Hindlimb muscle (tissue), 1 donor: ENCODE results near the gene SALL4. TPM values are rescaled to one million over a fixed set of nuclear protein-coding genes. Genes with fewer than 3 reads are reported as not detected.

Source experiments
- DNase-seq: peaks from one replicate; pipeline ENCODE4 v3.0.0-alpha.2; 2013
- polyA plus RNA-seq: library from polyadenylated mRNA; unstranded; fragments of 120-200 nt; gene quantifications from one replicate; pipeline ENCODE4 v1.2.1, GENCODE V29; 2013; ENCODE audit not compliant: insufficient read length

Gene SALL4
- polyA plus RNA-seq, 1 donor = 1.0 TPM

GRCh38 chr20:51735728-51736600, 66.4 kb downstream of the SALL4 start:
- no peak for DNase-seq

GRCh38 chr20:51734876-51735720, 67.2 kb downstream of the SALL4 start:
- DNase-seq = no peak

- no peak for DNase-seq
These were observed 69.3 kb downstream of the SALL4 start for GRCh38 chr20:51733070-51733469.

Other genes with a start within 250 kb of the SALL4 start
- 80.0 TPM for gene ATP9A, start 34.1 kb downstream of the SALL4 start, polyA plus RNA-seq